Esophagus muscularis mucosa (tissue), 3 donors: Measurements from ENCODE around the gene LRRC30.

Experiments used
- POLR2AphosphoS5 ChIP-seq, 2 donors: sonication (generic); formaldehyde crosslinking; IDR thresholded peaks; one replicate each; pipeline ENCODE4 v1.6.1; 2017; ENCODE audit warnings: antibody characterized with exemption in 2 of 2
- TF ChIP-seq, protein P1 (sequence below), 3 experiments: fragments of 200-600 bp in 2 of 3; fragments of 450-650 bp in 1 of 3; sonication (generic) in 2 of 3; IDR thresholded peaks; one replicate each; pipeline ENCODE4 v1.5.1; 2017 to 2019; ENCODE audit warnings: antibody characterized with exemption in 3 of 3, mild to moderate bottlenecking in 2 of 3, moderate library complexity in 1 of 3

DNA sequence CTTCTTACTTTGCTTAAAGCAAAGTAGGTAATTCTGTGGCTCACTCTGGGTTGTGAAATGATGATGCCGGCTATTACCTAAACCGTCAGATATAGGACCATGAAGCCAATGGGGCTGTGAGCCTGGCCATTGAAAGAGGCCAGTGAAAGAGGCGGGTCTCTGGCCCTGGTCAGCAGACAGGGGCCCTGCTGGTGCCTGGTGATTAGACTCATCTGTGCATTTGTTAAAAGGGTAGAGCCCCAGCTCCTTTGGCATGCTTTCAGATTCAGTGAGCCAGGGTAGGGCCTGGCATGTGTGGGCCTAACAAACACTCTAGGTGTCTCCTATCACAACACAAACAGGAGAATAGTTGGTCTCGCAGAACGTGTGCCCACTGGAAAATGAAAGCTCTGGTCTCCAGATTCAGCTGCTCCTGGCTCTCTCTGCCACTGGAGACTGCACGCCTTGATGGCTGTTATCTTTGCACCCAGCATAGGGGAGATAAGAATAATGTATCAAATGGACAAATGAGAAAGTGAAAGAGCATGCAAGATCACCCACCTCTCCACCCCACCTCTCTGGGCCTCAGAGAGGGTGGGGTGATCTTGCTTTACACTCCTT lies 6.9 kb downstream of the LRRC30 start:
- TF ChIP-seq, protein P1, sequence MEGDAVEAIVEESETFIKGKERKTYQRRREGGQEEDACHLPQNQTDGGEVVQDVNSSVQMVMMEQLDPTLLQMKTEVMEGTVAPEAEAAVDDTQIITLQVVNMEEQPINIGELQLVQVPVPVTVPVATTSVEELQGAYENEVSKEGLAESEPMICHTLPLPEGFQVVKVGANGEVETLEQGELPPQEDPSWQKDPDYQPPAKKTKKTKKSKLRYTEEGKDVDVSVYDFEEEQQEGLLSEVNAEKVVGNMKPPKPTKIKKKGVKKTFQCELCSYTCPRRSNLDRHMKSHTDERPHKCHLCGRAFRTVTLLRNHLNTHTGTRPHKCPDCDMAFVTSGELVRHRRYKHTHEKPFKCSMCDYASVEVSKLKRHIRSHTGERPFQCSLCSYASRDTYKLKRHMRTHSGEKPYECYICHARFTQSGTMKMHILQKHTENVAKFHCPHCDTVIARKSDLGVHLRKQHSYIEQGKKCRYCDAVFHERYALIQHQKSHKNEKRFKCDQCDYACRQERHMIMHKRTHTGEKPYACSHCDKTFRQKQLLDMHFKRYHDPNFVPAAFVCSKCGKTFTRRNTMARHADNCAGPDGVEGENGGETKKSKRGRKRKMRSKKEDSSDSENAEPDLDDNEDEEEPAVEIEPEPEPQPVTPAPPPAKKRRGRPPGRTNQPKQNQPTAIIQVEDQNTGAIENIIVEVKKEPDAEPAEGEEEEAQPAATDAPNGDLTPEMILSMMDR (IDR thresholded peaks at IDR 0.05), result no peak
- TF ChIP-seq POLR2AphosphoS5 (IDR thresholded peaks at IDR 0.05), result no peak
